H1 (cell line): Measurements from ENCODE around the gene ERO1B. TPM values are rescaled to one million over a fixed set of nuclear protein-coding genes. Genes with fewer than 3 reads are reported as not detected.

Experiments used
- CREB1 ChIP-seq: IDR thresholded peaks from 2 replicates; pipeline ENCODE4 v1.6.1; 2012; ENCODE audit warnings: inconsistent platforms
- GTF2F1 ChIP-seq: IDR thresholded peaks from 2 replicates; pipeline ENCODE4 v1.6.1; 2012; ENCODE audit warnings: low read depth, low read length, improper control_type of control experiment, borderline replicate concordance
- RFX5 ChIP-seq: IDR thresholded peaks from 2 replicates; pipeline ENCODE4 v1.6.1; 2011; ENCODE audit warnings: low read depth, low read length, improper control_type of control experiment, borderline replicate concordance
- SIN3A ChIP-seq, 2 experiments: IDR thresholded peaks in 1 of 2; conservative IDR thresholded peaks in 1 of 2; 2 replicates each; pipeline ENCODE4 v1.6.1; 2011 to 2012; ENCODE audit warnings: low read length in 2 of 2, improper control_type of control experiment in 1 of 2, low read depth in 1 of 2, mild to moderate bottlenecking in 1 of 2
- SIX5 ChIP-seq: IDR thresholded peaks from 2 replicates; pipeline ENCODE4 v1.6.1; 2011; ENCODE audit warnings: mild to moderate bottlenecking, low read depth, low read length
- SRF ChIP-seq: IDR thresholded peaks from 2 replicates; pipeline ENCODE4 v1.6.1; 2011; ENCODE audit warnings: mild to moderate bottlenecking, low read depth, low read length, moderate library complexity
- polyA plus RNA-seq, 7 experiments: library from polyadenylated mRNA; depleted of rRNA in 3 of 7; stranded (reverse) in 5 of 7; unstranded in 2 of 7; fragments of >200 nt in 5 of 7; fragments of 200-250 nt in 2 of 7; gene quantifications; 1 replicate in 5 of 7; 2 replicates in 1 of 7; 4 replicates in 1 of 7; pipeline versions ENCODE4 v1.2.1 to v1.2.3, GENCODE V29; 2011 to 2013; ENCODE audit warnings: missing spikeins in 2 of 7, mixed read lengths in 2 of 7
- total RNA-seq: library from RNA; stranded (reverse); fragmentation: NEBNext Ultra II Directional; extraction: Animal tissue kit (Norgen Biotek cat#: 25700); gene quantifications from 2 replicates; pipeline ENCODE4 v1.2.1, GENCODE V29; 2021
- TF ChIP-seq, protein P1 (sequence below), 3 experiments: IDR thresholded peaks; 1 replicate in 2 of 3; 2 replicates in 1 of 3; pipeline versions ENCODE4 v1.5.1 to v1.6.1; 2011; ENCODE audit warnings: low read length in 3 of 3, mild to moderate bottlenecking in 3 of 3, inconsistent platforms in 2 of 3, low read depth in 1 of 3, moderate library complexity in 1 of 3; ENCODE audit not compliant: insufficient read depth in 1 of 3; ENCODE audit errors: control extremely low read depth in 1 of 3

ERO1B gene
- total and polyA plus RNA-seq, 2 of the 8 experiments (the other 6 are each of a cell fraction or from before 2014, with no cell fraction given), result 0.74 to 5.6 TPM

GRCh38 chr1:236281654-236282424 lies at the start of gene ERO1B (continued):
- TF ChIP-seq, protein P1, sequence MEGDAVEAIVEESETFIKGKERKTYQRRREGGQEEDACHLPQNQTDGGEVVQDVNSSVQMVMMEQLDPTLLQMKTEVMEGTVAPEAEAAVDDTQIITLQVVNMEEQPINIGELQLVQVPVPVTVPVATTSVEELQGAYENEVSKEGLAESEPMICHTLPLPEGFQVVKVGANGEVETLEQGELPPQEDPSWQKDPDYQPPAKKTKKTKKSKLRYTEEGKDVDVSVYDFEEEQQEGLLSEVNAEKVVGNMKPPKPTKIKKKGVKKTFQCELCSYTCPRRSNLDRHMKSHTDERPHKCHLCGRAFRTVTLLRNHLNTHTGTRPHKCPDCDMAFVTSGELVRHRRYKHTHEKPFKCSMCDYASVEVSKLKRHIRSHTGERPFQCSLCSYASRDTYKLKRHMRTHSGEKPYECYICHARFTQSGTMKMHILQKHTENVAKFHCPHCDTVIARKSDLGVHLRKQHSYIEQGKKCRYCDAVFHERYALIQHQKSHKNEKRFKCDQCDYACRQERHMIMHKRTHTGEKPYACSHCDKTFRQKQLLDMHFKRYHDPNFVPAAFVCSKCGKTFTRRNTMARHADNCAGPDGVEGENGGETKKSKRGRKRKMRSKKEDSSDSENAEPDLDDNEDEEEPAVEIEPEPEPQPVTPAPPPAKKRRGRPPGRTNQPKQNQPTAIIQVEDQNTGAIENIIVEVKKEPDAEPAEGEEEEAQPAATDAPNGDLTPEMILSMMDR (IDR thresholded peaks at IDR 0.05; ENCODE audit: control extremely low read depth in 1 of 3, insufficient read depth in 1 of 3, low read depth in 1 of 3, low read length in 3 of 3), result no peak
- TF ChIP-seq SRF, result no peak
- 0 out of 4 replicates have a peak, but pooled peaks of 1 of the 2 experiments have one; percentile 13 for TF ChIP-seq SIN3A (conservative IDR thresholded peaks at IDR 0.05 in 1 of 2, IDR thresholded peaks at IDR 0.05 in 1 of 2; ENCODE audit: low read depth in 1 of 2, low read length in 2 of 2)
- TF ChIP-seq CREB1, result peak; percentile 58
- no peak for TF ChIP-seq RFX5
- peak; percentile 40; the same call in 1 of the 2 replicates for TF ChIP-seq SIX5
- TF ChIP-seq GTF2F1, result no peak
